Upper lobe of right lung (tissue), 1 donor: ENCODE data around the gene CD27. TPM values are rescaled to one million over a fixed set of nuclear protein-coding genes. Genes with fewer than 3 reads are reported as not detected.
"Not testable (repeated sequence)": the region's sequence is repeated elsewhere in the genome, so short reads cannot be mapped to it uniquely, and the experiment has no call there.

Experiments used
- ATAC-seq: fragments of 200-7000 bp; cut with Tn5 transposase; one replicate; pipeline ENCODE4 v1.9.1; 2020; ENCODE audit warnings: mild to moderate bottlenecking, moderate library complexity
- DNase-seq: peaks from one replicate; pipeline ENCODE4 v3.0.0-alpha.2; 2020
- H3K27ac ChIP-seq: fragments of 200-600 bp; one replicate; pipeline ENCODE4 v1.8.0; 2022
- H3K27me3 ChIP-seq: fragments of 200-600 bp; one replicate; pipeline ENCODE4 v1.8.0; 2022; ENCODE audit warnings: mild to moderate bottlenecking
- H3K36me3 ChIP-seq: fragments of 200-600 bp; one replicate; pipeline ENCODE4 v1.8.0; 2022
- H3K4me1 ChIP-seq: fragments of 200-600 bp; one replicate; pipeline ENCODE4 v1.8.0; 2022
- H3K4me3 ChIP-seq: fragments of 200-600 bp; one replicate; pipeline ENCODE4 v1.8.0; 2022; ENCODE audit warnings: mild to moderate bottlenecking
- H3K9me3 ChIP-seq: fragments of 200-600 bp; one replicate; pipeline ENCODE4 v1.8.0; 2022
- intact Hi-C: fragments of 100-400 bp; cut with DNase I; formaldehyde crosslinking; loops from one replicate; pipeline ENCODE4 v1.11.0; 2022
- total RNA-seq: library from RNA; stranded (reverse); fragmentation: NEBNext Ultra II Directional; extraction: Animal tissue kit (Norgen Biotek cat#: 25700); gene quantifications from one replicate; pipeline ENCODE4 v1.2.1, GENCODE V29; 2021
- TF ChIP-seq, protein P1 (sequence below): fragments of 200-600 bp; IDR thresholded peaks from one replicate; pipeline ENCODE4 v1.8.0; 2022; ENCODE audit warnings: antibody characterized with exemption
- donor health status: DM: no; HTN: yes; CAD: no; lungs with severe emphysema.

CD27 gene
- total RNA-seq, 1 donor from 2014 or later = 1.5 TPM

DNA sequence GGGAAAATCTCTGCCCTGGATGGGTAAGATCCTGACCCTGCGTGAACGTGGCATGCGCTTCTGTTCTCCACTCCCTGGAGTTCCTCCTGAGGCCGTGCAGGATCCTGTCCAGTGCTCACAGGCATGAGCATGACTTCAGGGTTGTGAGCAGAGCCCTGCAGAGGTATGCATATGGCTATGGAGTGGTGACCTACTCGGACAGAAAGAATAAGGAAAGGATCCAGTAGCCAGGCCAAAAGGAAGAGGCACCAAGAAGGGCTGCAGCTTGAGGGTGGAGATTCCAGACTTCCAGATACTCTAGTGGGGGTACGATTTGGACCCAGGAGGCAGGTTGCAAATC lies 20.8 kb upstream of the CD27 start:
- Histone ChIP-seq H3K4me3 (no peak overlapping the region), H3K4me1 (peaks cover 8% of the 10 kb centered on the region), H3K36me3 (no peaks in the 10 kb centered on the region), H3K27ac (no peak overlapping the region), H3K9me3 (no peaks in the 10 kb centered on the region), H3K27me3 (no peaks in the 10 kb centered on the region)
- TF ChIP-seq, protein P1, sequence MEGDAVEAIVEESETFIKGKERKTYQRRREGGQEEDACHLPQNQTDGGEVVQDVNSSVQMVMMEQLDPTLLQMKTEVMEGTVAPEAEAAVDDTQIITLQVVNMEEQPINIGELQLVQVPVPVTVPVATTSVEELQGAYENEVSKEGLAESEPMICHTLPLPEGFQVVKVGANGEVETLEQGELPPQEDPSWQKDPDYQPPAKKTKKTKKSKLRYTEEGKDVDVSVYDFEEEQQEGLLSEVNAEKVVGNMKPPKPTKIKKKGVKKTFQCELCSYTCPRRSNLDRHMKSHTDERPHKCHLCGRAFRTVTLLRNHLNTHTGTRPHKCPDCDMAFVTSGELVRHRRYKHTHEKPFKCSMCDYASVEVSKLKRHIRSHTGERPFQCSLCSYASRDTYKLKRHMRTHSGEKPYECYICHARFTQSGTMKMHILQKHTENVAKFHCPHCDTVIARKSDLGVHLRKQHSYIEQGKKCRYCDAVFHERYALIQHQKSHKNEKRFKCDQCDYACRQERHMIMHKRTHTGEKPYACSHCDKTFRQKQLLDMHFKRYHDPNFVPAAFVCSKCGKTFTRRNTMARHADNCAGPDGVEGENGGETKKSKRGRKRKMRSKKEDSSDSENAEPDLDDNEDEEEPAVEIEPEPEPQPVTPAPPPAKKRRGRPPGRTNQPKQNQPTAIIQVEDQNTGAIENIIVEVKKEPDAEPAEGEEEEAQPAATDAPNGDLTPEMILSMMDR = no peak
- DNase-seq (no peak), ATAC-seq (no peak)
- intact Hi-C loops = no loop called here

DNA sequence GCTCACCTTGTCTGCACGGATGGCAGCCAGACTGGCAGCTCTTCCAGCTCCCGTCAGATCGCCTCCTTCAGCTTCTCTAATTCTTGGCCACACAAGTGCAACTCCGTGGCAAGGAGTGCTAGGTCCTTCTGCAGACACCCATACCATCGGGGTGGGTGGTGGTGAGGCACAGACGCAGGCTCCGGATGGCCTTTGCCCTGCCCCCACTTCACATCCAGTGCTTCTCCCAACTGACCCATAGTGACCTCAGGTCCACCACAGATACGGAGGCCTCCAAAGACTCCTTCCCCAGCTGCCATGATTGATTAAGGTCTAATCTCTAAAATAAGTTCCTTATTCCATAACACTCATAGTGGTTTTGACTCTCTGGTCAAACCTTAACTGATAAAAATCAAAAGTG lies 19.9 kb upstream of the CD27 start:
- TF ChIP-seq, protein P1 = no peak
- Histone ChIP-seq H3K27ac (no peak overlapping the region), H3K36me3 (no peaks in the 10 kb centered on the region), H3K27me3 (no peaks in the 10 kb centered on the region), H3K9me3 (no peaks in the 10 kb centered on the region), H3K4me1 (peaks cover 9% of the 10 kb centered on the region), H3K4me3 (no peak overlapping the region)
- intact Hi-C loops = no loop called here
- ATAC-seq (no peak), DNase-seq (no peak)

DNA sequence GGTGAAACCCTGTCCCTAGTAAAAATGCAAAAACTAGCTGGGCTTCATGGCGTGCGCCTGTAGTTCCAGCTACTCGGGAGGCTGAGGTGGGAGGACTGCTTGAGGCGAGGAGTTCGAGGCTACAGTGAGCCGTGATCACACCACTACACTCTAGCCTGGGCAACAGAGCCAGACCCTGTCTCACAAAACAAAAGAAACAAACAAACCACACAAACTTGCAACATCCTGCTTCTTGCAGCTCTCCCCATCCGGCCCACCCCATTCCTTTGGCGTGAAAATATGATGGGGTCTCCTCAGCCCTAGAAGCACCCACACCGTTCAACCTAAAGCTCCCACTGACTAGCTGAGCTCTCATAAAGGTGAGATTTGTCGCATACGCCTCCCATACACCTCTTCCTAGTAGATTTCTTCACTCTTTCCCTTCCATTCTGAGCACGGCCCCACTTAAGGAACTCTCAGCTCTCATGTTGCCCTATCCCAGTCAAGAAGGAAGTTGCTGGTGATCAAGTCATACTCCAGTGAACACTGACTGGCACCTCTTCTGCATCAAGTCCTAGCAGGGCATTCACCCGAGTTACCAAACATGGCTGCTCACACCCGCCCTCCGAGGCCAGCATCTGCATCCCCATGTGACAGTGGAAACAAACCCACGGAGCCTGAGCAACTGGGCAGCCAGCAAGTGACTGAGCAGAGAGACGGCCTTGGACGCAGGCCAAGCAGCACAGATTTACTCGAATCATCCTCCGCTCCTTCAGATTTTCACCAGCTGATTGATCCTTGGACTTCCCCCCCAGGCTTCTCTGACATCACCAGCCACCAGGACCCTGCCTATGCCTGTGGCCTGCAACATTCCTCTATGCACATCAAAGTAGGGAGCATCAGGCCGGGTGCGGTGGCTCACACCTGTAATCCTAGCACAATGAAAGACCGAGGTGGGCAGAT lies 18.9 kb upstream of the CD27 start:
- H3K4me3 ChIP-seq = no peak overlapping the region
- no peak for ATAC-seq
- TF ChIP-seq, protein P1 = no peak
- H3K4me1 ChIP-seq = peaks cover 17% of the 10 kb centered on the region
- no peaks in the 10 kb centered on the region for H3K9me3 ChIP-seq
- H3K27me3 ChIP-seq = no peaks in the 10 kb centered on the region
- intact Hi-C loops = no loop called here
- no peak overlapping the region for H3K27ac ChIP-seq
- no peak for DNase-seq
- H3K36me3 ChIP-seq = no peaks in the 10 kb centered on the region

DNA sequence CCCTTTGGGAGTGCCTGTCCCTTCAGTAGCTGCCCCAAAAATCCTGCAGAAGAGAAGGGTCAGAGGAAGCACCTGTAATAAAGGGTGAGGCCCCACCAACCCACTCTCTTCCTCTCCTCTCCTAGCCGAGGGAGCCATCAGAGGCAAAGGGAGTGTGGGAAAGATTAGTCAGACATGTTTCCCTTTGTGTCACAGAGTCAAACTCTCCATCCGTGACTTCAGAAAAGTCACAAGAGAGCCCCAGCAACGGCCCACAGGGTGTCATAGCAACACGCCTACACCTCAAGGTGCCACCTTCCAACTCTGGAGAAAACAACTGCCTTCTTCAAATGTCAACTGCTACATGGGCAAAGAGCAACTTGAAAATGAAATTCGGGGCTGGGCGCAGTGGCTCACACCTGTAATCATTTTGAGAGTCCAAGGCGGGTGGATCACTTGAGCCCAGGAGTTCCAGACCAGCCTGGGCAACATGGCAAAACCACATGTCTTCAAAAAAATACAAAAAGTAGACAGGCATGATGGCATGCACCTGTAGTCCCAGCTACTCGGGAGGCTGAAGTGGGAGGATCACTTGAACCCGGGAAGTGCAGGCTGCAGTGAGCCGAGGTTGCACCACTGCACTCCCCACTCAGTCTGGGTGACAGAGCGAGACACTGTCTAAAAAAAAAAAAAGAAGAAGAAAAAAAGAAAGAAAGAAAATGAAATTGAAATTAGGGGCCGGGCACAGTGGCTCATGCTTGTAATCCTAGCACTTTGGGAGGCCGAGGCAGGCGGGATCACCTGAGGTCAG lies 17.7 kb upstream of the CD27 start:
- H3K4me3 ChIP-seq = no peak overlapping the region
- H3K4me1 ChIP-seq = peaks cover 25% of the 10 kb centered on the region
- DNase-seq (no peak), ATAC-seq (no peak)
- H3K9me3 ChIP-seq = no peaks in the 10 kb centered on the region
- peak overlapping the region; percentile 32 for H3K27ac ChIP-seq
- TF ChIP-seq, protein P1 = no peak
- H3K36me3 ChIP-seq = no peaks in the 10 kb centered on the region
- H3K27me3 ChIP-seq = no peaks in the 10 kb centered on the region
- intact Hi-C loops = no loop called here

DNA sequence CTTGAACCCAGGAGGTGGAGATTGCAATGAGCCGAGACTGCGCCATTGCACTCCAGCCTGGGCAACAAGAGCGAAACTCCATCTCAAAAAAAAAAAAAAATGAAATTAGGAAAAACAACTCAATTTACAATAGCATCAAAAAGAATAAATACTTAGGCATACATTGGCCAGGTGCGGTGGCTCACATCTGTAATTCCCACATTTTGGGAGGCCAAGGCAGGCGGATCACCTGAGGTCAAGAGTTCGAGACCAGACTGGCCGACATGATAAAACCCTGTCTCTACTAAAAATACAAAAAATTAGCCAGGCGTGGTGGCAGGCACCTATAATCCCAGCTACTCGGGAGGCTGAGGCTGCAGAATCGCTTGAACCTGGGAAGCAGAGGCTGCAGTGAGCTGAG lies 17.0 kb upstream of the CD27 start:
- H3K36me3 ChIP-seq, H3K27ac ChIP-seq, H3K27me3 ChIP-seq, ATAC-seq, H3K9me3 ChIP-seq, intact Hi-C loops, H3K4me3 ChIP-seq: not testable (repeated sequence)
- peaks cover 25% of the 10 kb centered on the region for H3K4me1 ChIP-seq
- DNase-seq = peak; percentile 20

DNA sequence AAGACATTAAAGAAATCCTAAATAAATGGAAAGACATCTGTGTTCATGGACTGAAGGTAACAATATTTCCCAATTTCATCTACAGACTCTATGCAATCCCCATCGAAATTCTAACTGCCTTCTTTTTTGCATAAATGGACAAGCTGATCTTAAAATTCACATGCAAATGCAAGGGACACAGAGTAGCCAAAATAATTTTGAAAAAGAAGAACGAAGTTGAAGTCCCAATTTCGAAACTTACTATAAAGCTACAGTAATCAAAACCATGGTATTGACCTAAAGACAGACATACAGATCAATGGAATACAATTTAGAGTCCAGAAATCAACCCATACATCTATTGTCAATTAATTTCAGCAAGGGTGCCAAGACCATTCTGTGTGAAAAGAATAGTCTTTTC lies 16.4 kb upstream of the CD27 start:
- ATAC-seq = no peak
- H3K36me3 ChIP-seq = no peaks in the 10 kb centered on the region
- intact Hi-C loops = no loop called here
- H3K4me3 ChIP-seq = no peak overlapping the region
- TF ChIP-seq, protein P1 = no peak
- H3K27ac ChIP-seq = no peak overlapping the region
- H3K27me3 ChIP-seq = no peaks in the 10 kb centered on the region
- H3K9me3 ChIP-seq = no peaks in the 10 kb centered on the region
- no peak for DNase-seq
- peaks cover 24% of the 10 kb centered on the region for H3K4me1 ChIP-seq
